HepG2 (cell line): ENCODE data around the gene EFNA2. TPM values are rescaled to one million over a fixed set of nuclear protein-coding genes. Genes with fewer than 3 reads are reported as not detected.

Source experiments
- CBX1 ChIP-seq: IDR thresholded peaks from one replicate; pipeline ENCODE4 v1.6.1; 2016; ENCODE audit warnings: antibody characterized with exemption, low read depth
- FOXM1 ChIP-seq: sonication (generic); formaldehyde crosslinking; IDR thresholded peaks from 2 replicates; pipeline ENCODE4 v1.5.0; 2020; ENCODE audit warnings: missing genetic modification reagents
- MAFK ChIP-seq, 2 experiments: IDR thresholded peaks in 1 of 2; conservative IDR thresholded peaks in 1 of 2; 2 replicates each; pipeline ENCODE4 v1.6.1; 2011; ENCODE audit warnings: improper control_type of control experiment in 2 of 2, low read length in 2 of 2
- MNT ChIP-seq: fragments of 450-650 bp; IDR thresholded peaks from 2 replicates; pipeline ENCODE4 v1.6.1; 2016
- MXD3 ChIP-seq: IDR thresholded peaks from 2 replicates; pipeline ENCODE4 v1.6.1; 2016; ENCODE audit warnings: mild to moderate bottlenecking, missing biosample characterization, missing genetic modification reagents
- POLR2A ChIP-seq, 2 experiments: IDR thresholded peaks; 2 replicates each; pipeline ENCODE4 v1.6.1; 2011; ENCODE audit warnings: low read depth in 2 of 2, low read length in 2 of 2, mild to moderate bottlenecking in 1 of 2, moderate library complexity in 1 of 2; ENCODE audit not compliant: insufficient read depth in 1 of 2
- PRDM15 ChIP-seq: sonication (generic); formaldehyde crosslinking; IDR thresholded peaks from 2 replicates; pipeline ENCODE4 v1.4.0; 2020; ENCODE audit warnings: missing genetic modification reagents
- RFX1 ChIP-seq: fragments of 450-650 bp; IDR thresholded peaks from 2 replicates; pipeline ENCODE4 v1.6.1; 2017
- SRY ChIP-seq: sonication (generic); formaldehyde crosslinking; IDR thresholded peaks from 2 replicates; pipeline ENCODE4 v1.8.0; 2022; ENCODE audit warnings: mild to moderate bottlenecking, missing genetic modification reagents
- YEATS4 ChIP-seq: sonication (generic); formaldehyde crosslinking; IDR thresholded peaks from 2 replicates; pipeline ENCODE4 v1.4.0; 2020; ENCODE audit warnings: missing genetic modification reagents, borderline replicate concordance
- ZBTB38 ChIP-seq: sonication (generic); formaldehyde crosslinking; IDR thresholded peaks from 2 replicates; pipeline ENCODE4 v1.5.1; 2020; ENCODE audit warnings: mild to moderate bottlenecking, missing genetic modification reagents
- ZBTB42 ChIP-seq: sonication (generic); formaldehyde crosslinking; IDR thresholded peaks from 2 replicates; pipeline ENCODE4 v1.5.0; 2020; ENCODE audit warnings: mild to moderate bottlenecking, missing genetic modification reagents
- ZBTB7B ChIP-seq: sonication (generic); formaldehyde crosslinking; IDR thresholded peaks from 2 replicates; pipeline ENCODE4 v1.4.0; 2020; ENCODE audit warnings: missing genetic modification reagents
- ZFP62 ChIP-seq: sonication (generic); formaldehyde crosslinking; IDR thresholded peaks from 2 replicates; pipeline ENCODE4 v1.4.0; 2020; ENCODE audit warnings: missing genetic modification reagents
- ZNF138 ChIP-seq: sonication (generic); formaldehyde crosslinking; IDR thresholded peaks from 2 replicates; pipeline ENCODE4 v1.5.0; 2020; ENCODE audit warnings: mild to moderate bottlenecking, low read depth, missing genetic modification reagents
- ZNF44 ChIP-seq: sonication (generic); formaldehyde crosslinking; IDR thresholded peaks from 2 replicates; pipeline ENCODE4 v1.5.1; 2020; ENCODE audit warnings: mild to moderate bottlenecking, missing genetic modification reagents
- ZNF552 ChIP-seq: sonication (generic); formaldehyde crosslinking; IDR thresholded peaks from 2 replicates; pipeline ENCODE4 v1.9.0; 2022; ENCODE audit warnings: missing genetic modification reagents, mild to moderate bottlenecking, borderline replicate concordance
- ZNF564 ChIP-seq: sonication (generic); formaldehyde crosslinking; IDR thresholded peaks from 2 replicates; pipeline ENCODE4 v1.8.1; 2023; ENCODE audit warnings: mild to moderate bottlenecking, missing genetic modification reagents
- ZNF569 ChIP-seq: sonication (generic); formaldehyde crosslinking; IDR thresholded peaks from 2 replicates; pipeline ENCODE4 v1.5.0; 2020; ENCODE audit warnings: mild to moderate bottlenecking, missing genetic modification reagents, moderate library complexity, borderline replicate concordance
- ZNF747 ChIP-seq: sonication (generic); formaldehyde crosslinking; IDR thresholded peaks from 2 replicates; pipeline ENCODE4 v1.8.1; 2023; ENCODE audit warnings: missing genetic modification reagents, mild to moderate bottlenecking, borderline replicate concordance
- ZNF883 ChIP-seq: sonication (generic); formaldehyde crosslinking; IDR thresholded peaks from 2 replicates; pipeline ENCODE4 v1.5.1; 2020; ENCODE audit warnings: mild to moderate bottlenecking, missing genetic modification reagents; ENCODE audit errors: not compliant biosample characterization
- polyA plus RNA-seq, 8 experiments: library from polyadenylated mRNA; depleted of rRNA in 3 of 8; stranded (reverse) in 7 of 8; unstranded in 1 of 8; fragments of >200 nt; fragmentation: Illumina TruSeq in 4 of 8; extraction: Trizol in 4 of 8; gene quantifications; 2 replicates each; pipeline versions ENCODE4 v1.2.1 to v1.2.3, GENCODE V29; 2011 to 2016; ENCODE audit warnings: low read depth in 4 of 8, missing spikeins in 1 of 8, mixed read lengths in 1 of 8; ENCODE audit not compliant: insufficient read depth in 1 of 8
- total RNA-seq, 5 experiments: library from RNA; depleted of rRNA; stranded (reverse); fragments of >200 nt; fragmentation: Illumina TruSeq; extraction: Trizol; gene quantifications; 2 replicates each; pipeline ENCODE4 v1.2.3, GENCODE V29; 2016; ENCODE audit warnings: low read depth in 1 of 5
- TF ChIP-seq, protein P1 (sequence below): sonication (generic); formaldehyde crosslinking; IDR thresholded peaks from 2 replicates; pipeline ENCODE4 v1.4.0; 2020; ENCODE audit warnings: mild to moderate bottlenecking, missing genetic modification reagents, borderline replicate concordance

EFNA2 gene
- total and polyA plus RNA-seq, 2 of the 13 experiments (the other 11 are each of a cell fraction or from before 2014, with no cell fraction given), result 6.0 to 9.9 TPM

DNA sequence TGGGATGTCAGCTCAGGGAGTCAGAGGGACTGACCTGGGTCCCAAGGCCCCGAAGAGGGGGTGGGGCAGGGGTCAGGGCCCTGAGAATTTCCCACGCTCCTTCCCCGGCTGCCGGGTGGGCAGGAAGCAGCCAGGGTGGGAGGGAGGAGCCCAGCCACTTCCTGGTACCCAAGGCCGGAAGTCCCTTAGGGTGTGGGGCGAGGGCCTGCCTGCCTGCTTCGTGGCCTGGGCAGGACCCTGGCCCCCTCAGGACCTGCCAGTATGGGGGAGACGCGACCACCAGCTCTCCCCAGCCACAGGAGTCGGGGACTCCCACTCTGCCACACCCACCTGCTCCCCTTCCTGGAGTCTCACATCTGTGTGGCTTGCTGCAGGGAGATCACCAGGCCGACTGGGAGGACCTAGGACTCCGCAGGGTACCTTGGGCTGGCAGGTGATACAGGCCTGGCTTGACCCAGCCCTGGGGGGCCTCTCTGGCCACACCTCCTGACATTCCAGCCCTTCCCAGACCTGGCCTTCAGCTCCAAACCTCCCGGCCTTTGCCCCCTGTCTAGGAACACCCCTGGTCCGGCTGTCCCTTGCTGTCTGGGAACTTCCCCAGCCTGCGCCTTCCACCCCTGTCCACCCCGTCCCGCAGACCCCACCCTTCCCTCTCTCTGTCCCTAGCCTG lies 26.3 kb upstream of the EFNA2 start (continued):
- TF ChIP-seq ZNF138 (0 out of 2 replicates have a peak, but pooled peaks have one; percentile 64), ZNF44 (CRISPR knock-in tag) (0 out of 2 replicates have a peak, but pooled peaks have one; percentile 59), POLR2A (IDR thresholded peaks at IDR 0.05; ENCODE audit: insufficient read depth in 1 of 2, low read depth in 2 of 2, low read length in 2 of 2) (peak in 1 of 2 experiments; percentile 91; a peak in 2 of 4 replicates), FOXM1 (CRISPR knock-in tag) (no peak), ZBTB42 (CRISPR knock-in tag) (no peak), ZBTB7B (peak; percentile 94; the same call in 1 of the 2 replicates), ZFP62 (CRISPR knock-in tag) (no peak), ZNF883 (CRISPR knock-in tag) (peak; percentile 86), RFX1 (no peak), ZNF569 (CRISPR knock-in tag) (no peak), ZNF552 (CRISPR knock-in tag) (peak; percentile 79; the same call in 1 of the 2 replicates), PRDM15 (CRISPR knock-in tag) (no peak), ZNF747 (CRISPR knock-in tag) (0 out of 2 replicates have a peak, but pooled peaks have one; percentile 64), YEATS4 (CRISPR knock-in tag) (peak; percentile 69; the same call in 1 of the 2 replicates), MXD3 (CRISPR knock-in tag) (peak; percentile 83; the same call in 1 of the 2 replicates), ZNF564 (no peak; the same call in none of the 2 replicates), MAFK (conservative IDR thresholded peaks at IDR 0.05 in 1 of 2, IDR thresholded peaks at IDR 0.05 in 1 of 2; ENCODE audit: low read length in 2 of 2) (no peak), ZBTB38 (CRISPR knock-in tag) (peak; percentile 53; the same call in 1 of the 2 replicates), SRY (CRISPR knock-in tag) (peak; percentile 27; the same call in 1 of the 2 replicates), MNT (no peak), CBX1 (no peak)
- TF ChIP-seq, protein P1, sequence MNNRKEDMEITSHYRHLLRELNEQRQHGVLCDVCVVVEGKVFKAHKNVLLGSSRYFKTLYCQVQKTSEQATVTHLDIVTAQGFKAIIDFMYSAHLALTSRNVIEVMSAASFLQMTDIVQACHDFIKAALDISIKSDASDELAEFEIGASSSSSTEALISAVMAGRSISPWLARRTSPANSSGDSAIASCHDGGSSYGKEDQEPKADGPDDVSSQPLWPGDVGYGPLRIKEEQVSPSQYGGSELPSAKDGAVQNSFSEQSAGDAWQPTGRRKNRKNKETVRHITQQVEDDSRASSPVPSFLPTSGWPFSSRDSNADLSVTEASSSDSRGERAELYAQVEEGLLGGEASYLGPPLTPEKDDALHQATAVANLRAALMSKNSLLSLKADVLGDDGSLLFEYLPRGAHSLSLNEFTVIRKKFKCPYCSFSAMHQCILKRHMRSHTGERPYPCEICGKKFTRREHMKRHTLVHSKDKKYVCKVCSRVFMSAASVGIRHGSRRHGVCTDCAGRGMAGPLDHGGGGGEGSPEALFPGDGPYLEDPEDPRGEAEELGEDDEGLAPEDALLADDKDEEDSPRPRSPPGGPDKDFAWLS (CRISPR knock-in tag), result no peak
